H9 (cell line): Measurements from ENCODE around the gene EEF1AKMT2. TPM values are rescaled to one million over a fixed set of nuclear protein-coding genes. Genes with fewer than 3 reads are reported as not detected.

ENCODE experiments used
- DNase-seq: peaks from one replicate; pipeline ENCODE4 v3.0.0-alpha.2; 2017
- H2AFZ ChIP-seq: one replicate; pipeline ENCODE4 v1.6.1; 2013; ENCODE audit warnings: mild to moderate bottlenecking, low read length, control low read depth, moderate library complexity
- H2AK5ac ChIP-seq: 2 replicates; pipeline ENCODE4 v1.6.1; 2013; ENCODE audit warnings: low read length, control low read depth, mixed read lengths; ENCODE audit not compliant: insufficient read length
- H2BK120ac ChIP-seq: one replicate; pipeline ENCODE4 v1.6.1; 2013; ENCODE audit warnings: low read depth, mild to moderate bottlenecking, low read length, control low read depth, inconsistent platforms; ENCODE audit not compliant: poor library complexity, severe bottlenecking
- H2BK12ac ChIP-seq: 2 replicates; pipeline ENCODE4 v1.6.1; 2013; ENCODE audit warnings: low read length, control low read depth, mixed read lengths, low read depth; ENCODE audit not compliant: insufficient read length
- H2BK15ac ChIP-seq: 2 replicates; pipeline ENCODE4 v1.6.1; 2013; ENCODE audit warnings: low read depth, low read length, control low read depth
- H2BK20ac ChIP-seq: one replicate; pipeline ENCODE4 v1.6.1; 2013; ENCODE audit warnings: low read depth, mild to moderate bottlenecking, low read length, control low read depth, inconsistent platforms; ENCODE audit not compliant: poor library complexity, severe bottlenecking
- H2BK5ac ChIP-seq: 2 replicates; pipeline ENCODE4 v1.6.1; 2013; ENCODE audit warnings: low read length, control low read depth, mixed read lengths; ENCODE audit not compliant: insufficient read length
- H3K14ac ChIP-seq: 2 replicates; pipeline ENCODE4 v1.6.1; 2013; ENCODE audit warnings: low read length, control low read depth; ENCODE audit not compliant: insufficient read depth
- H3K18ac ChIP-seq: 2 replicates; pipeline ENCODE4 v1.6.1; 2013; ENCODE audit warnings: low read depth, mild to moderate bottlenecking, mixed read lengths, low read length, control low read depth; ENCODE audit not compliant: insufficient read length
- H3K23ac ChIP-seq: 2 replicates; pipeline ENCODE4 v1.6.1; 2013; ENCODE audit warnings: low read length, control low read depth, mixed read lengths, low read depth; ENCODE audit not compliant: insufficient read length
- H3K23me2 ChIP-seq: 2 replicates; pipeline ENCODE4 v1.6.1; 2013; ENCODE audit warnings: low read depth, mild to moderate bottlenecking, mixed read lengths, low read length, control low read depth; ENCODE audit not compliant: insufficient read length, poor library complexity, severe bottlenecking
- H3K27ac ChIP-seq: 2 replicates; pipeline ENCODE4 v1.5.1; 2013; ENCODE audit warnings: low read length, control low read depth, mixed read lengths, low read depth; ENCODE audit not compliant: insufficient read length
- H3K27me3 ChIP-seq: 2 replicates; pipeline ENCODE4 v1.6.1; 2013; ENCODE audit warnings: low read length, control low read depth, inconsistent platforms; ENCODE audit not compliant: insufficient read depth
- H3K4ac ChIP-seq: 2 replicates; pipeline ENCODE4 v1.6.1; 2013; ENCODE audit warnings: low read depth, mild to moderate bottlenecking, control low read depth, inconsistent platforms, low read length, moderate library complexity
- H3K4me1 ChIP-seq: 2 replicates; pipeline ENCODE4 v1.6.1; 2013; ENCODE audit warnings: low read length, control low read depth, inconsistent platforms; ENCODE audit not compliant: insufficient read depth
- H3K4me2 ChIP-seq: 2 replicates; pipeline ENCODE4 v1.6.1; 2013; ENCODE audit warnings: low read length, control low read depth, mixed read lengths; ENCODE audit not compliant: insufficient read length, insufficient read depth
- H3K56ac ChIP-seq: 2 replicates; pipeline ENCODE4 v1.6.1; 2013; ENCODE audit warnings: low read depth, mild to moderate bottlenecking, mixed read lengths, low read length, control low read depth; ENCODE audit not compliant: insufficient read length
- H3K79me1 ChIP-seq: 2 replicates; pipeline ENCODE4 v1.6.1; 2013; ENCODE audit warnings: low read depth, mild to moderate bottlenecking, moderate library complexity, low read length, control low read depth, inconsistent platforms; ENCODE audit not compliant: insufficient read depth, poor library complexity, severe bottlenecking
- H3K79me2 ChIP-seq: 2 replicates; pipeline ENCODE4 v1.6.1; 2013; ENCODE audit warnings: low read length, control low read depth, inconsistent platforms; ENCODE audit not compliant: insufficient read depth
- H3K9ac ChIP-seq: 2 replicates; pipeline ENCODE4 v1.6.1; 2013; ENCODE audit warnings: low read length, control low read depth, mixed read lengths; ENCODE audit not compliant: insufficient read length; ENCODE audit errors: extremely low read depth
- H3K9me3 ChIP-seq: one replicate; pipeline ENCODE4 v1.6.1; 2013; ENCODE audit warnings: low read depth, low read length, inconsistent platforms; ENCODE audit not compliant: control insufficient read depth
- H3T11ph ChIP-seq: one replicate; pipeline ENCODE4 v1.6.1; 2013; ENCODE audit warnings: mild to moderate bottlenecking, low read length, control low read depth, inconsistent platforms
- H4K20me1 ChIP-seq: one replicate; pipeline ENCODE4 v1.6.1; 2013; ENCODE audit not compliant: control insufficient read depth, insufficient read length, insufficient read depth
- H4K5ac ChIP-seq: 2 replicates; pipeline ENCODE4 v1.6.1; 2013; ENCODE audit warnings: low read depth, mild to moderate bottlenecking, mixed read lengths, low read length, control low read depth; ENCODE audit not compliant: insufficient read length
- H4K8ac ChIP-seq: replicated peaks from 2 replicates; pipeline ENCODE4 v1.6.1; 2013; ENCODE audit warnings: low read length, control low read depth, mixed read lengths, low read depth; ENCODE audit not compliant: insufficient read length
- H4K91ac ChIP-seq: 2 replicates; pipeline ENCODE4 v1.6.1; 2013; ENCODE audit warnings: low read depth, mild to moderate bottlenecking, moderate library complexity, mixed read lengths, low read length, control low read depth; ENCODE audit not compliant: insufficient read length
- H3K27ac Mint-ChIP-seq, 3 experiments: 2 replicates in 2 of 3; 3 replicates in 1 of 3; pipeline ENCODE4 v1.8.0; 2020 to 2021; ENCODE audit warnings: mixed read lengths in 3 of 3, mild to moderate bottlenecking in 1 of 3, moderate library complexity in 1 of 3
- H3K27me3 Mint-ChIP-seq: 2 replicates; pipeline ENCODE4 v1.8.0; 2021; ENCODE audit warnings: low read depth, mild to moderate bottlenecking, moderate library complexity, mixed read lengths
- H3K36me3 Mint-ChIP-seq, 3 experiments: 2 replicates in 2 of 3; 3 replicates in 1 of 3; pipeline ENCODE4 v1.8.0; 2020 to 2021; ENCODE audit warnings: low read depth in 3 of 3, mixed read lengths in 3 of 3; ENCODE audit not compliant: insufficient read depth in 1 of 3
- H3K4me1 Mint-ChIP-seq, 2 experiments: 2 replicates each; pipeline ENCODE4 v1.8.0; 2020; ENCODE audit warnings: mixed read lengths in 2 of 2
- H3K4me3 Mint-ChIP-seq, 2 experiments: 2 replicates in 1 of 2; 3 replicates in 1 of 2; pipeline ENCODE4 v1.8.0; 2020 to 2021; ENCODE audit warnings: mild to moderate bottlenecking in 2 of 2, mixed read lengths in 2 of 2, moderate library complexity in 1 of 2
- H3K9me3 Mint-ChIP-seq, 2 experiments: 2 replicates in 1 of 2; 3 replicates in 1 of 2; pipeline ENCODE4 v1.8.0; 2020; ENCODE audit warnings: mild to moderate bottlenecking in 2 of 2, mixed read lengths in 2 of 2, moderate library complexity in 1 of 2
- WGBS: extraction: QIAGEN DNeasy Blood & Tissue Kit; methylation state at CpG from one replicate; pipeline ENCODE4 v1.1.7; 2013; ENCODE audit warnings: missing lambda C conversion rate, low lambda C conversion rate, mixed read lengths; ENCODE audit not compliant: insufficient read length; ENCODE audit errors: extremely low coverage; 5-methylcytosine and 5-hydroxymethylcytosine counted together
- total RNA-seq: library from RNA; stranded (reverse); gene quantifications from 2 replicates; pipeline ENCODE4 v1.2.1, GENCODE V29; 2021
- TF ChIP-seq, protein P1 (sequence below): fragments of 200-600 bp; sonication (generic); conservative IDR thresholded peaks from 3 replicates; pipeline ENCODE4 v1.8.0; 2021; ENCODE audit warnings: antibody characterized with exemption, mild to moderate bottlenecking

EEF1AKMT2 gene
- total RNA-seq, 1 experiment from 2014 or later: 19.0 TPM

DNA sequence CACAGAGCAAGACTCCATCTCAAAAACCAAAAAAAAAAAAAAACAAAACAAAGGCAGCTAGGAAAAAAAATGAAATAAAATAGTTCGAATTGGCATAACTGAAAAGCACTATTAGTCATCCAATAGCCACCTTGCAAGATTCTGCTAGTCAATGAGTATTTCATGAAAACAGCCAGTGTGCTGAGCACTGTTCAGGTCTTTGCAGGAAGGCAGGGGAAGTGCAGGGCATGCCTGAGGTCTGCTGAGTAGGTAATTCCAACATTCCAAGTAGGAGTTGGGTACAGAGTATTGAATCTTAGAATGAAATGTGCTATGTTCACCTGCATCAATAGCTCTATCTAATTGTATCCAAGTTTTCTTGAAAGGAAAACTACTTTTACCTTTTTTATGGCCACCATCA lies 32.8 kb upstream of the EEF1AKMT2 start:
- H2BK15ac ChIP-seq: no peak overlapping the region
- Mint-ChIP-seq H3K27me3 (no peaks in the 10 kb centered on the region), H3K9me3 (no peaks in the 10 kb centered on the region), H3K4me3 (no peak overlapping the region), H3K27ac (no peak overlapping the region), H3K4me1 (no peaks in the 10 kb centered on the region), H3K36me3 (peaks cover 14 to 44% (median 42%) of the 10 kb centered on the region in 3 experiments; a peak in 6 of 7 replicates)
- H3K4me1 ChIP-seq: no peaks in the 10 kb centered on the region
- H2BK20ac ChIP-seq: no peak overlapping the region
- H2AK5ac ChIP-seq: no peak overlapping the region
- H3K27me3 ChIP-seq: no peaks in the 10 kb centered on the region
- no peak overlapping the region for H3K4ac ChIP-seq
- H3K79me2 ChIP-seq: no peaks in the 10 kb centered on the region
- TF ChIP-seq, protein P1, sequence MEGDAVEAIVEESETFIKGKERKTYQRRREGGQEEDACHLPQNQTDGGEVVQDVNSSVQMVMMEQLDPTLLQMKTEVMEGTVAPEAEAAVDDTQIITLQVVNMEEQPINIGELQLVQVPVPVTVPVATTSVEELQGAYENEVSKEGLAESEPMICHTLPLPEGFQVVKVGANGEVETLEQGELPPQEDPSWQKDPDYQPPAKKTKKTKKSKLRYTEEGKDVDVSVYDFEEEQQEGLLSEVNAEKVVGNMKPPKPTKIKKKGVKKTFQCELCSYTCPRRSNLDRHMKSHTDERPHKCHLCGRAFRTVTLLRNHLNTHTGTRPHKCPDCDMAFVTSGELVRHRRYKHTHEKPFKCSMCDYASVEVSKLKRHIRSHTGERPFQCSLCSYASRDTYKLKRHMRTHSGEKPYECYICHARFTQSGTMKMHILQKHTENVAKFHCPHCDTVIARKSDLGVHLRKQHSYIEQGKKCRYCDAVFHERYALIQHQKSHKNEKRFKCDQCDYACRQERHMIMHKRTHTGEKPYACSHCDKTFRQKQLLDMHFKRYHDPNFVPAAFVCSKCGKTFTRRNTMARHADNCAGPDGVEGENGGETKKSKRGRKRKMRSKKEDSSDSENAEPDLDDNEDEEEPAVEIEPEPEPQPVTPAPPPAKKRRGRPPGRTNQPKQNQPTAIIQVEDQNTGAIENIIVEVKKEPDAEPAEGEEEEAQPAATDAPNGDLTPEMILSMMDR: no peak
- H3K56ac ChIP-seq: no peak overlapping the region
- no peak overlapping the region for H3K23ac ChIP-seq
- H3K23me2 ChIP-seq: no peaks in the 10 kb centered on the region
- H3K4me2 ChIP-seq: no peak overlapping the region
- no peak for DNase-seq
- H4K8ac ChIP-seq: no peak overlapping the region
- no peak overlapping the region for H4K5ac ChIP-seq
- no peaks in the 10 kb centered on the region for H3K9me3 ChIP-seq
- H3K18ac ChIP-seq: no peak overlapping the region
- no peak overlapping the region for H4K91ac ChIP-seq
- no peak overlapping the region for H2BK5ac ChIP-seq
- no peaks in the 10 kb centered on the region for H4K20me1 ChIP-seq
- WGBS: no CpG with 5 or more reads among the region's 1 CpG
- H3K9ac ChIP-seq: no peak overlapping the region
- no peak overlapping the region for H2BK12ac ChIP-seq
- no peak overlapping the region for H2BK120ac ChIP-seq
- no peak overlapping the region for H2AFZ ChIP-seq
- no peak overlapping the region for H3K14ac ChIP-seq
- H3K79me1 ChIP-seq: no peaks in the 10 kb centered on the region
- H3K27ac ChIP-seq: no peak overlapping the region
- no peak overlapping the region for H3T11ph ChIP-seq
